H1 (cell line): Measurements from ENCODE around the gene LEMD1.

Experiments
- CBX8 ChIP-seq: fragments of 300-800, 300-1000 bp; sonication (generic); IDR thresholded peaks from 2 replicates; pipeline ENCODE4 v1.7.1; 2016; ENCODE audit warnings: low read depth, low read length, borderline replicate concordance
- POLR2A ChIP-seq, 2 experiments: IDR thresholded peaks; 1 replicate in 1 of 2; 2 replicates in 1 of 2; pipeline ENCODE4 v1.6.1; 2011; ENCODE audit warnings: low read depth in 2 of 2, low read length in 2 of 2, mild to moderate bottlenecking in 2 of 2; ENCODE audit errors: control extremely low read depth in 1 of 2
- POLR2AphosphoS5 ChIP-seq: IDR thresholded peaks from 2 replicates; pipeline ENCODE4 v1.6.1; 2011; ENCODE audit warnings: low read depth, low read length
- RFX5 ChIP-seq: IDR thresholded peaks from 2 replicates; pipeline ENCODE4 v1.6.1; 2011; ENCODE audit warnings: low read depth, low read length, improper control_type of control experiment, borderline replicate concordance
- RXRA ChIP-seq: IDR thresholded peaks from 2 replicates; pipeline ENCODE4 v1.6.1; 2011; ENCODE audit warnings: low read depth, mild to moderate bottlenecking, low read length, moderate library complexity; ENCODE audit not compliant: insufficient read depth
- SIN3A ChIP-seq, 2 experiments: IDR thresholded peaks in 1 of 2; conservative IDR thresholded peaks in 1 of 2; 2 replicates each; pipeline ENCODE4 v1.6.1; 2011 to 2012; ENCODE audit warnings: low read length in 2 of 2, improper control_type of control experiment in 1 of 2, low read depth in 1 of 2, mild to moderate bottlenecking in 1 of 2
- YY1 ChIP-seq: IDR thresholded peaks from 2 replicates; pipeline ENCODE4 v1.6.1; 2011; ENCODE audit warnings: low read depth, mild to moderate bottlenecking, low read length
- TF ChIP-seq, protein P1 (sequence below): IDR thresholded peaks from 2 replicates; pipeline ENCODE4 v1.6.1; 2011; ENCODE audit warnings: low read depth, mild to moderate bottlenecking, low read length; ENCODE audit not compliant: insufficient read depth
- TF ChIP-seq, protein P2 (sequence below), 3 experiments: IDR thresholded peaks; 1 replicate in 2 of 3; 2 replicates in 1 of 3; pipeline versions ENCODE4 v1.5.1 to v1.6.1; 2011; ENCODE audit warnings: low read length in 3 of 3, mild to moderate bottlenecking in 3 of 3, inconsistent platforms in 2 of 3, low read depth in 1 of 3, moderate library complexity in 1 of 3; ENCODE audit not compliant: insufficient read depth in 1 of 3; ENCODE audit errors: control extremely low read depth in 1 of 3

DNA sequence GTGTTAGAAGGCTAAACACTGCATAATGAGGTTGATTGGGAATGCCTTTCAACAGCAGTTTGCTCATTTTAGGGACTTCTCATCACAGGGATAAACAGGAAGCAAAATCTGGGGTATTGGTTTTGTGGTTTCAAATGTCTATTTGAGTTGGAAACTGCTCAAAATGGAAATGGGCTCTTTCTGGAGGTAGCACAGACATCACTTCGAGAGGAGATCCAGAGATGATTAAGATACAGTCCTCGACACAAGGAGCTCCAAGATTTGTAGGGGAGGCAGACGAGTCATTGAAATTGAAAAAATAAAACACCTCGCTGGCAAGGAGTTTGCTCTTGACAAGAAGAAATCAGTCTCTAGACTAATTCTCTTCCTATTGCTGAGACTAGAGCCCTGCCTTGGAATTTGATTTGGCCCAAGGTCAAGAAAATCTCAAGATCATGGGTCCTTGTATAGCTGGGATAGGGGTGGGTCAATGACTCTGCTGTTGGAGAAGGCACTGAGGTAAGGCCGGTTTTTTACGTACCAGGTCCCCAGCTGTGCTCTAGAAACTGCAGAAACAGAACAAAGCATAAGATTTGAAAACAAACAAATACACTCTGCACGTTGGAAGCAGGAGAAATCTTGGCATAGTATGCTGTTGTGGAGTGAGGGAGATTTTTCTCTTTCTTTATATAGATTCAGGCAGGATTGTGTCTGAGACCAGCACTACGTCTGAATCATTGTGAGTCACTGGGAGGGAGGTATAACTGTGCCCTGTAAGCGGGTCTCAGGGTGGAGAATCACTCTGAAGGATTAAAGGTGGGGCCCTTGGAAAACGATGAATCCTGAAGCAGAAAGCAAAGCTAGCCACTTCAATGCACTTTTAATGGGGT lies 47.4 kb downstream of the LEMD1 start:
- TF ChIP-seq RXRA, result no peak
- TF ChIP-seq POLR2A (IDR thresholded peaks at IDR 0.05; ENCODE audit: control extremely low read depth in 1 of 2, low read depth in 2 of 2, low read length in 2 of 2), result no peak
- no peak for TF ChIP-seq YY1
- TF ChIP-seq, protein P1, sequence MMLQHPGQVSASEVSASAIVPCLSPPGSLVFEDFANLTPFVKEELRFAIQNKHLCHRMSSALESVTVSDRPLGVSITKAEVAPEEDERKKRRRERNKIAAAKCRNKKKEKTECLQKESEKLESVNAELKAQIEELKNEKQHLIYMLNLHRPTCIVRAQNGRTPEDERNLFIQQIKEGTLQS, result no peak
- TF ChIP-seq, protein P2, sequence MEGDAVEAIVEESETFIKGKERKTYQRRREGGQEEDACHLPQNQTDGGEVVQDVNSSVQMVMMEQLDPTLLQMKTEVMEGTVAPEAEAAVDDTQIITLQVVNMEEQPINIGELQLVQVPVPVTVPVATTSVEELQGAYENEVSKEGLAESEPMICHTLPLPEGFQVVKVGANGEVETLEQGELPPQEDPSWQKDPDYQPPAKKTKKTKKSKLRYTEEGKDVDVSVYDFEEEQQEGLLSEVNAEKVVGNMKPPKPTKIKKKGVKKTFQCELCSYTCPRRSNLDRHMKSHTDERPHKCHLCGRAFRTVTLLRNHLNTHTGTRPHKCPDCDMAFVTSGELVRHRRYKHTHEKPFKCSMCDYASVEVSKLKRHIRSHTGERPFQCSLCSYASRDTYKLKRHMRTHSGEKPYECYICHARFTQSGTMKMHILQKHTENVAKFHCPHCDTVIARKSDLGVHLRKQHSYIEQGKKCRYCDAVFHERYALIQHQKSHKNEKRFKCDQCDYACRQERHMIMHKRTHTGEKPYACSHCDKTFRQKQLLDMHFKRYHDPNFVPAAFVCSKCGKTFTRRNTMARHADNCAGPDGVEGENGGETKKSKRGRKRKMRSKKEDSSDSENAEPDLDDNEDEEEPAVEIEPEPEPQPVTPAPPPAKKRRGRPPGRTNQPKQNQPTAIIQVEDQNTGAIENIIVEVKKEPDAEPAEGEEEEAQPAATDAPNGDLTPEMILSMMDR (IDR thresholded peaks at IDR 0.05; ENCODE audit: control extremely low read depth in 1 of 3, insufficient read depth in 1 of 3, low read depth in 1 of 3, low read length in 3 of 3), result no peak
- TF ChIP-seq CBX8, result no peak
- TF ChIP-seq RFX5, result no peak
- no peak for TF ChIP-seq POLR2AphosphoS5
- TF ChIP-seq SIN3A (conservative IDR thresholded peaks at IDR 0.05 in 1 of 2, IDR thresholded peaks at IDR 0.05 in 1 of 2; ENCODE audit: low read depth in 1 of 2, low read length in 2 of 2), result no peak
